Measurements from ENCODE around the gene OLIG1.

DNA sequence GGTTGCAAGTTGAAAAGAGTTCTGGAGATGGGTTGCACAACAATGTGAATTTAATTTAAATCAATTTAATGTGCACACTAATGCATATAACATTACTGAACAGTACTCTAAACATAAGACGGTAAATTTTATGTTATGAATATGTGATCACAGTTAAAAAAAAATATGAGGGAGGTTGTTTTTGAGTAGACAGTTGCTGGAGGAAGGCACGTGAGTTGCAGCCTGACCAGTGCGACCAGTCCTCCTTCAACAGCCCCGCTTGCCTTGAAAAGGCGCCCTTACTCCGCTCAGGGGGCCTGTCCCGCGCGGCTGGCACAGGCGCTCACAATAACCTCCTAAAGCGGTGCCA is 322 bp upstream of the OLIG1 start:
- TF ChIP-seq, protein P1, sequence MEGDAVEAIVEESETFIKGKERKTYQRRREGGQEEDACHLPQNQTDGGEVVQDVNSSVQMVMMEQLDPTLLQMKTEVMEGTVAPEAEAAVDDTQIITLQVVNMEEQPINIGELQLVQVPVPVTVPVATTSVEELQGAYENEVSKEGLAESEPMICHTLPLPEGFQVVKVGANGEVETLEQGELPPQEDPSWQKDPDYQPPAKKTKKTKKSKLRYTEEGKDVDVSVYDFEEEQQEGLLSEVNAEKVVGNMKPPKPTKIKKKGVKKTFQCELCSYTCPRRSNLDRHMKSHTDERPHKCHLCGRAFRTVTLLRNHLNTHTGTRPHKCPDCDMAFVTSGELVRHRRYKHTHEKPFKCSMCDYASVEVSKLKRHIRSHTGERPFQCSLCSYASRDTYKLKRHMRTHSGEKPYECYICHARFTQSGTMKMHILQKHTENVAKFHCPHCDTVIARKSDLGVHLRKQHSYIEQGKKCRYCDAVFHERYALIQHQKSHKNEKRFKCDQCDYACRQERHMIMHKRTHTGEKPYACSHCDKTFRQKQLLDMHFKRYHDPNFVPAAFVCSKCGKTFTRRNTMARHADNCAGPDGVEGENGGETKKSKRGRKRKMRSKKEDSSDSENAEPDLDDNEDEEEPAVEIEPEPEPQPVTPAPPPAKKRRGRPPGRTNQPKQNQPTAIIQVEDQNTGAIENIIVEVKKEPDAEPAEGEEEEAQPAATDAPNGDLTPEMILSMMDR (IDR thresholded peaks at IDR 0.05): no peak
- TF ChIP-seq POLR2A (IDR thresholded peaks at IDR 0.05; ENCODE audit: low read depth): no peak
- no peak for TF ChIP-seq POLR2AphosphoS5 (IDR thresholded peaks at IDR 0.05)
